ENCODE data around the gene INPP5A.

- TF ChIP-seq CTCF (IDR thresholded peaks at IDR 0.05; ENCODE audit: poor library complexity) = no peak
- TF ChIP-seq EZH2phosphoT487 (IDR thresholded peaks at IDR 0.05; ENCODE audit: low read depth, severe bottlenecking, unreplicated experiment) = no peak
- no peak for TF ChIP-seq EZH2 (IDR thresholded peaks at IDR 0.05; ENCODE audit: borderline replicate concordance)
Measured at GRCh38 chr10:132488231-132488821, 49.3 kb upstream of the INPP5A start.
